Esophagus squamous epithelium (tissue), 4 donors: Measurements from ENCODE around the gene RHOC.

ENCODE experiments used
- CTCF ChIP-seq, 6 experiments: fragments of 450-650 bp in 4 of 6; fragments of 200-600 bp in 2 of 6; sonication (generic) in 2 of 6; IDR thresholded peaks; one replicate each; pipeline ENCODE4 v1.5.1; 2016 to 2019; ENCODE audit warnings: antibody characterized with exemption in 6 of 6, mild to moderate bottlenecking in 4 of 6, moderate library complexity in 4 of 6
- POLR2A ChIP-seq, 4 donors: fragments of 450-650 bp; IDR thresholded peaks; one replicate each; pipeline ENCODE4 v1.6.1; 2017; ENCODE audit warnings: antibody characterized with exemption in 4 of 4, mild to moderate bottlenecking in 4 of 4, moderate library complexity in 3 of 4

- no peak for TF ChIP-seq POLR2A (IDR thresholded peaks at IDR 0.05)
- TF ChIP-seq CTCF (IDR thresholded peaks at IDR 0.05) = no peak
These were observed 4.7 kb upstream of the RHOC start for GRCh38 chr1:112711670-112712069.
